ENCODE results near the gene C6orf89. TPM values are rescaled to one million over a fixed set of nuclear protein-coding genes. Genes with fewer than 3 reads are reported as not detected.

C6orf89 gene
- total RNA-seq, 1 experiment from 2014 or later, result 11.8 TPM

DNA sequence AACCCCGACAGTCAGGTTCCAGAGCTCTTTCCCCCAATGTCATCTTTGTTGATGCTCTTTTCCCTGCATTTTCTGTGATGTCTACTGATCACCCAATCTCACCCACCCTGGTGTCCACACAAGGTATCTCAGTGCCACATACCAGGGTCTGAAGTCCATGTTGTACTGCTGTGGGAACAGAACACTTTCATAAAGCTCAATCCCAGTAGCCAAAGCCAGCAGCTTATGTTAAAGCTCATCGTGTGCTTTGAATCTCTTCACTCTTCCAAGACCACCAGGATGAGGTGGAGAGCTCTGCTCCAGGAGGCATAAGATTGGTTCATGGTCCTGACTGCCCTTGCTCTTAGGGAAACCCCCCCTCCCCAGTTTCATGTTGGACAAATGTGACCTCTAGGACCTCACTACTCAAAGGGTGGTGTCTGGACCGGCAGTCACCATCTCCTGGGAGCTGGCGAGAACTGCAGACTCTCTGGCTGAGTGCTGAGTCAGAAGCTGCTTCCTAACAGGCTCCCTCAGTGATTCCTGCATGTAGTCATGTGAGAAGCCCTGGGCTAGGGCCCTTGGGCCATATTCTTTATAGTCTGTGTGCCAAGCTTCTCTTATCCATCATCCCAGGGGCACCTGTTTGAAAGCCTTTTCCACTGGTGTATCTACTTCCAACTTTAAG lies 33.1 kb upstream of the C6orf89 start:
- DNase-seq, result no peak
- no peak overlapping the region for H2BK5ac ChIP-seq (ENCODE audit: insufficient read length, low read length)
- H3K14ac ChIP-seq (ENCODE audit: insufficient read depth, low read length), result no peak overlapping the region
- Mint-ChIP-seq H3K9me3 (no peaks in the 10 kb centered on the region), H3K4me3 (no peak overlapping the region), H3K27ac (peak overlapping the region; percentile 2 to 68 (median 16); a peak in 3 of 7 replicates), H3K36me3 (ENCODE audit: insufficient read depth in 1 of 3, low read depth in 3 of 3) (peaks cover 23 to 48% (median 41%) of the 10 kb centered on the region in 3 experiments; a peak in 6 of 7 replicates), H3K27me3 (ENCODE audit: low read depth) (peaks cover 2% of the 10 kb centered on the region; the same call in 1 of the 2 replicates), H3K4me1 (peaks cover 28% of the 10 kb centered on the region in 2 experiments)
- peaks cover 4% of the 10 kb centered on the region for H3K23me2 ChIP-seq (ENCODE audit: insufficient read length, low read depth, low read length, poor library complexity, severe bottlenecking)
- no peak overlapping the region for H4K5ac ChIP-seq (ENCODE audit: insufficient read length, low read depth, low read length)
- WGBS (ENCODE audit: extremely low coverage, insufficient read length, low lambda C conversion rate), result no CpG with 5 or more reads among the region's 4 CpGs
- H2AFZ ChIP-seq (ENCODE audit: low read length), result no peak overlapping the region
- peaks cover under 1% of the 10 kb centered on the region; the same call in 1 of the 2 replicates for H3K79me2 ChIP-seq (ENCODE audit: insufficient read depth, low read length)
- no peak overlapping the region for H3K9ac ChIP-seq (ENCODE audit: extremely low read depth, insufficient read length, low read length)
- H3K27ac ChIP-seq (ENCODE audit: insufficient read length, low read depth, low read length), result no peak overlapping the region
- no peak overlapping the region for H2BK12ac ChIP-seq (ENCODE audit: insufficient read length, low read depth, low read length)
- peaks cover 4% of the 10 kb centered on the region for H3K79me1 ChIP-seq (ENCODE audit: insufficient read depth, low read depth, low read length, poor library complexity, severe bottlenecking)
- no peaks in the 10 kb centered on the region for H3K27me3 ChIP-seq (ENCODE audit: insufficient read depth, low read length)
- TF ChIP-seq, protein P1, sequence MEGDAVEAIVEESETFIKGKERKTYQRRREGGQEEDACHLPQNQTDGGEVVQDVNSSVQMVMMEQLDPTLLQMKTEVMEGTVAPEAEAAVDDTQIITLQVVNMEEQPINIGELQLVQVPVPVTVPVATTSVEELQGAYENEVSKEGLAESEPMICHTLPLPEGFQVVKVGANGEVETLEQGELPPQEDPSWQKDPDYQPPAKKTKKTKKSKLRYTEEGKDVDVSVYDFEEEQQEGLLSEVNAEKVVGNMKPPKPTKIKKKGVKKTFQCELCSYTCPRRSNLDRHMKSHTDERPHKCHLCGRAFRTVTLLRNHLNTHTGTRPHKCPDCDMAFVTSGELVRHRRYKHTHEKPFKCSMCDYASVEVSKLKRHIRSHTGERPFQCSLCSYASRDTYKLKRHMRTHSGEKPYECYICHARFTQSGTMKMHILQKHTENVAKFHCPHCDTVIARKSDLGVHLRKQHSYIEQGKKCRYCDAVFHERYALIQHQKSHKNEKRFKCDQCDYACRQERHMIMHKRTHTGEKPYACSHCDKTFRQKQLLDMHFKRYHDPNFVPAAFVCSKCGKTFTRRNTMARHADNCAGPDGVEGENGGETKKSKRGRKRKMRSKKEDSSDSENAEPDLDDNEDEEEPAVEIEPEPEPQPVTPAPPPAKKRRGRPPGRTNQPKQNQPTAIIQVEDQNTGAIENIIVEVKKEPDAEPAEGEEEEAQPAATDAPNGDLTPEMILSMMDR (conservative IDR thresholded peaks at IDR 0.05), result no peak
- no peak overlapping the region for H4K91ac ChIP-seq (ENCODE audit: insufficient read length, low read depth, low read length)
- H2BK15ac ChIP-seq (ENCODE audit: low read depth, low read length), result no peak overlapping the region
- peaks cover 2% of the 10 kb centered on the region for H4K20me1 ChIP-seq (ENCODE audit: control insufficient read depth, insufficient read depth, insufficient read length)
- H4K8ac ChIP-seq (replicated peaks; ENCODE audit: insufficient read length, low read depth, low read length), result no peak overlapping the region
- no peak overlapping the region for H3K23ac ChIP-seq (ENCODE audit: insufficient read length, low read depth, low read length)
- no peak overlapping the region for H3K56ac ChIP-seq (ENCODE audit: insufficient read length, low read depth, low read length)
- no peak overlapping the region for H3K18ac ChIP-seq (ENCODE audit: insufficient read length, low read depth, low read length)
- no peaks in the 10 kb centered on the region; the same call in 1 of the 2 replicates for H3K4me1 ChIP-seq (ENCODE audit: insufficient read depth, low read length)
- H3K9me3 ChIP-seq (ENCODE audit: control insufficient read depth, low read depth, low read length), result no peaks in the 10 kb centered on the region
- H3K4me2 ChIP-seq (ENCODE audit: insufficient read depth, insufficient read length, low read length), result no peak overlapping the region
- no peak overlapping the region for H3T11ph ChIP-seq (ENCODE audit: low read length)
- no peak overlapping the region for H2BK20ac ChIP-seq (ENCODE audit: low read depth, low read length, poor library complexity, severe bottlenecking)
- H2BK120ac ChIP-seq (ENCODE audit: low read depth, low read length, poor library complexity, severe bottlenecking), result no peak overlapping the region
- no peak overlapping the region for H2AK5ac ChIP-seq (ENCODE audit: insufficient read length, low read length)
- H3K4ac ChIP-seq (ENCODE audit: low read depth, low read length), result no peak overlapping the region

Data from H9 (cell line).